NCI-H187 (cell line): Measurements from ENCODE around the gene ARID1B.

Experiments used
- DNase-seq, 2 experiments: peaks; one replicate each; lab custom pipeline; 2025; lab: John Stamatoyannopoulos, UW

Gene ARID1B

GRCh38 chr6:157076451-157076822, 299.3 kb downstream of the ARID1B start:
- no peak for DNase-seq

- DNase-seq: no peak
Observed at GRCh38 chr6:157077251-157077650, 300.1 kb downstream of the ARID1B start.

GRCh38 chr6:157078326-157078725, 301.1 kb downstream of the ARID1B start:
- no peak for DNase-seq

- no peak for DNase-seq
Observed at GRCh38 chr6:157079277-157079676, 302.1 kb downstream of the ARID1B start.

GRCh38 chr6:157079771-157080170, 302.6 kb downstream of the ARID1B start:
- no peak for DNase-seq

- DNase-seq: no peak
Observed at GRCh38 chr6:157080986-157081391, 303.8 kb downstream of the ARID1B start.

- DNase-seq: no peak
Observed at GRCh38 chr6:157083343-157083742, 306.2 kb downstream of the ARID1B start.

- DNase-seq: no peak
Observed at GRCh38 chr6:157086632-157087031, 309.5 kb downstream of the ARID1B start.

- no peak for DNase-seq
Observed at GRCh38 chr6:157087974-157088373, 310.8 kb downstream of the ARID1B start.

GRCh38 chr6:157088841-157089240, 311.7 kb downstream of the ARID1B start:
- DNase-seq: no peak

GRCh38 chr6:157089258-157089657, 312.1 kb downstream of the ARID1B start:
- no peak for DNase-seq

GRCh38 chr6:157089851-157090250, 312.7 kb downstream of the ARID1B start:
- no peak for DNase-seq

GRCh38 chr6:157090736-157091135, 313.6 kb downstream of the ARID1B start:
- no peak for DNase-seq

- no peak for DNase-seq
Observed at GRCh38 chr6:157091243-157091642, 314.1 kb downstream of the ARID1B start.

GRCh38 chr6:157091856-157092460, 314.8 kb downstream of the ARID1B start:
- DNase-seq: no peak

- peak; percentile 61 to 76 for DNase-seq
Observed at GRCh38 chr6:157092736-157093135, 315.6 kb downstream of the ARID1B start.

GRCh38 chr6:157093536-157093935, 316.4 kb downstream of the ARID1B start:
- DNase-seq: no peak

- no peak for DNase-seq
Observed at GRCh38 chr6:157094038-157094437, 316.9 kb downstream of the ARID1B start.

- no peak for DNase-seq
Observed at GRCh38 chr6:157095084-157095483, 317.9 kb downstream of the ARID1B start.

GRCh38 chr6:157095569-157095968, 318.4 kb downstream of the ARID1B start:
- no peak for DNase-seq

GRCh38 chr6:157096105-157096504, 318.9 kb downstream of the ARID1B start:
- no peak for DNase-seq

GRCh38 chr6:157096522-157096921, 319.3 kb downstream of the ARID1B start:
- DNase-seq: peak in 1 of 2 experiments; percentile 39

GRCh38 chr6:157097255-157097955, 320.2 kb downstream of the ARID1B start:
- no peak for DNase-seq

- no peak for DNase-seq
Observed at GRCh38 chr6:157098999-157099398, 321.8 kb downstream of the ARID1B start.
